G401 (cell line): ENCODE data around the gene TUFT1. TPM values are rescaled to one million over a fixed set of nuclear protein-coding genes. Genes with fewer than 3 reads are reported as not detected.
"Not testable (repeated sequence)": the region's sequence is repeated elsewhere in the genome, so short reads cannot be mapped to it uniquely, and the experiment has no call there.

Source experiments
- DNase-seq: peaks from one replicate; pipeline ENCODE4 v3.0.0-alpha.2; 2015; ENCODE audit warnings: low spot score
- in situ Hi-C: cut with HindIII; loops from 2 replicates; pipeline ENCODE4 v1.10.0; 2016; ENCODE audit warnings: low sequenced_read_pairs, mixed read lengths
- total RNA-seq: library from RNA; depleted of rRNA; stranded (reverse); fragments of >200 nt; shearing (Covaris generic); gene quantifications from 2 replicates; pipeline ENCODE4 v1.2.3, GENCODE V29; 2014

TUFT1 gene
- total RNA-seq, 1 experiment from 2014 or later, result 8.2 TPM

DNA sequence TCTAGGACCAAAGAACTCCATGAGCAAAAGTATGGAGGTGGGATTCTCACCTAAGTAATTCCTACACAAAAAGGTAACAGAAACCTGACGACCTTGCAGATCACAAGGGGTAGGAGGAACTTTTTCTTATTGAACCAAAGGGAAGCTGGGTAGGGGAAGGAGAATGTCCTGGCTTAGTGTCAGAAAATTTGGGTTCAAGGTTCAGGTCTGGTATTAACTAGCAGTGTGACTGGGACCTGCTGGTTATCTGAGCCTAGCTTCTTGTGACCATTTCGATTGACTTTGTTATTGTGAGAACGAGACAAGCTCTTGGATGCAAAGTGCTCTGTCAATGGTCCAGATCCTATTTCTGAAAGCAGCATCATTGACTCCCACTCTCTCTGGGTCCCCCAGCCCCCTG, 66.7 kb downstream of the TUFT1 start:
- in situ Hi-C loops, result no loop called here
- DNase-seq, result no peak

DNA sequence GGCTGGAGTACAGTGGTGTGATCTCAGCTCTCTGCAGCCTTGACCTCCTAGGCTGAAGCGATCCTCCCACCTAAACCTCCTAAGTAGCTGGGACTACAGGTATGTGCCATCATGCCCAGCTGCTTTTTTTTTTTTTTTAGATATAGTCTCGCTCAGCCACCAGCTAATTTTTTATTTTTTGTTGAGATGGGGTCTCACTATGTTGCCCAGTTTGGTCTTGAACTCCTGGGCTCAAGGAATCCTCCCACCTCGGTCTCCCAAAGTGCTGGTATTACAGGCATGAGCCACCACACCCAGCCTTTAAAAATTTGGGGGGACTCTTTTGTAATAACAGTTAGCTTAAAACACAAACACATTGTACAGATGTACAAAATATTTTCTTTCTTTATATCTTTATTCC, 70.0 kb downstream of the TUFT1 start:
- DNase-seq, result no peak
- in situ Hi-C loops, result no loop called here

DNA sequence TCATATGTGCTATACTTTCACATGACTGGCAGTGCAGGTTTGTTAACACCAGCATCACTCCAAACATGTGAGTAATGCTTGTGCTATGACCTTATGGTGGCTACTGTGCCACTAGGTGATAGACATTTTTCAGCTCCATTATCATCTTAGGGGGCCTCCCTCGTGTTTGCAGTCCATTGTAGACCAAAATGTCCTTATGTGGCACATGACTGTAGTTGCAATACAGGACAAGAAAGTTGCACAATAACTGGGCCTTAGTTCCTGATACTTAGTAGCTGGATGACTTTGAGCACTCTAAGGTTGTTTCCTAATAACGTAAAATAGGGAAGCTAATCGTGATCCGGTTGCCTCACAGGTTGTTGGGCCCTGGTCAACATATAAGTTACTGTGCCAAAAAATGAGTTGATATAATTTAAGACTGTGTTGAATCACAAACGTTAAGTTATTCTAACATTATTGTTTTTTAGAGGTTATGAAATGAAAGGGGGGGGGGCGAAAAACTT, 71.2 kb downstream of the TUFT1 start:
- no peak for DNase-seq
- in situ Hi-C loops, result no loop called here

DNA sequence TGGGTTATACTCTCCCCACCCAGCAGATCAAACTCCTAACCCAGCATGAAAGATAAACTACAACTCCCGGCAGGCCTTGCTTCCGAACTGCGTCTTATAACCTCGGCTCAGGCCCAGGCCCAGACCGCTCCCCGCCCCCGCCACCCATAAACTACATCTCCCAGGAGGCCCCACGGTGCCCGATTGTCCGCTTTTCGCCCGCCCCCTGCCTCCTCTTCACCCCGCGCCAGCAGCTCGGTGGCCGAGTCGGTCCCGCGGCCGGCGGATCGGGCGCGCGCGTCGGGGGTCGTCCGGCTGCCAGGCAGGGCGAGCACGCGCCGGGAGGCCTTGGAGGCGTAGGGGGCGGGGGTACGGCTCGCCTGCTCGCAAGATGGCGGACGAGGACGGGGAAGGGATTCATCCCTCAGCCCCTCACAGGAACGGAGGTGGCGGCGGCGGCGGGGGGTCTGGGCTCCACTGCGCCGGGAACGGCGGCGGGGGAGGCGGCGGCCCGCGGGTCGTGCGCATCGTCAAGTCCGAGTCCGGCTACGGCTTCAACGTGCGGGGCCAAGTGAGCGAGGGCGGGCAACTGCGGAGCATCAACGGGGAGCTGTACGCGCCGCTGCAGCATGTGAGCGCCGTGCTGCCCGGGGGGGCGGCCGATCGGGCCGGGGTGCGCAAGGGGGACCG, 71.9 kb downstream of the TUFT1 start, which contains the start of gene SNX27:
Gene SNX27 (plus strand): TSS at position 219 of the 669 bp plus-strand sequence. CDS start 152 bp downstream, at position 371.
- in situ Hi-C loops, result no loop called here
- peak; percentile 97 for DNase-seq

DNA sequence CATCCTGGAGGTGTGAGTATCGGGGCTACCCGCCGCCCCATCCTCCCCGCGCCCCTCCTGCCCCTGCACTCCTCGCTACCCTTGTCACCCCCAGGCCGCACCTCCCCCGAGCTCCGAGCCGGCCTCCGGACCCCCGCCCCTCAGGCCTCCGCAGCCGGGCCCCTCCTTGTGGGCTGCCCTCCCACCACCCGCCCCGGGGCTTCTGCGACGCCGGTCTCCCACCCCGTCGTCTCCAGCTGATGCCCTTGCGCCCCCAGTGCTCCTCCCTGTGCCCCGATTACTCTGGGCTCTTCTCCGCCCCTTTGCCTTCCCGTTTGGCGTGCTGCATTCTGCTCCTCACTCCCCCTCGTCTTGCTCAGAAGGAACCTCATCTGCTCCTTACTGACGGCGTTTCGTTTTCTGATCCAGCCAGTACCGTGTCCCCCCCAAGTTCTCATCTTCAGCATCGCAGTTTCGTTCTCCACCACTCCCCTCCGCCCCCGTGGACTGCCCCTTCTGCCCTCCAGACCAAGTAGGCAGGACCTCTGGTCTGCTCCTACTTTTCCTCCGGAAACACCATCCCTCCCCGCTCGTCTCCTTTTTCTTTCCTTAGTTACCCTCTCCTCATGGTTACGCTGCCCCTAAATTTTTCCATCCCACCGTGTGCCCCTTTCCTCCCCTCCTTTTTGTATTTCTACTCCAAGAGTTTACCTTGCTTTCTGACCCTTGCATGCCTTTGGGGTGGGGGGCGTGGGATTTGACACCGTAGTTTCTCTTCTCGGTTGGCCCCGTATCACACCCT, 72.6 kb downstream of the TUFT1 start:
- in situ Hi-C loops, result no loop called here
- peak; percentile 33 for DNase-seq

DNA sequence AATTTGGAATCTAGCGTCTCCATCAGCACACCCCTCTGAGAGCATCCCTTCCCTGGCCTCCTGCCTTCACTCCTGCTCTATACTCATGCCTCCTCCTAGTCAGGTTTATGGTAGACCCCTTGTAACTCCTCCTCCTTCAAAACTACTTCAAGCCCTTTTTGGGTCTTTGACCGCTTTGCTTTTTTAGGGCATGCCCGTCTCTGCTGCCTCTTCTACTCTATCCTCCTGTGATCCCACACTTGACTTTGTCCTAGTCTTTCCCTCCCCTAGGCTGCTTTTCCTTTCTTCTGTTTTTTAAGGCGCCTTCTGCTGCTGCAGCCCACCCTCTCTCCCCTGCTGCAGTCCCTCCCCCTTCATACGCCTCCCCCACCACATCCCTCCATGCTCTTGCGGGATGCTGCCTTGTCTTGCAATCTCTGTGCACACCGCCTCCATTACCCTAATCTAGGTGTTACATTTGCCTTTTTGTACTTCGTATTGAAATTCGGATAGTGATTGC, 73.2 kb downstream of the TUFT1 start:
- in situ Hi-C loops, result no loop called here
- peak; percentile 45 for DNase-seq

DNA sequence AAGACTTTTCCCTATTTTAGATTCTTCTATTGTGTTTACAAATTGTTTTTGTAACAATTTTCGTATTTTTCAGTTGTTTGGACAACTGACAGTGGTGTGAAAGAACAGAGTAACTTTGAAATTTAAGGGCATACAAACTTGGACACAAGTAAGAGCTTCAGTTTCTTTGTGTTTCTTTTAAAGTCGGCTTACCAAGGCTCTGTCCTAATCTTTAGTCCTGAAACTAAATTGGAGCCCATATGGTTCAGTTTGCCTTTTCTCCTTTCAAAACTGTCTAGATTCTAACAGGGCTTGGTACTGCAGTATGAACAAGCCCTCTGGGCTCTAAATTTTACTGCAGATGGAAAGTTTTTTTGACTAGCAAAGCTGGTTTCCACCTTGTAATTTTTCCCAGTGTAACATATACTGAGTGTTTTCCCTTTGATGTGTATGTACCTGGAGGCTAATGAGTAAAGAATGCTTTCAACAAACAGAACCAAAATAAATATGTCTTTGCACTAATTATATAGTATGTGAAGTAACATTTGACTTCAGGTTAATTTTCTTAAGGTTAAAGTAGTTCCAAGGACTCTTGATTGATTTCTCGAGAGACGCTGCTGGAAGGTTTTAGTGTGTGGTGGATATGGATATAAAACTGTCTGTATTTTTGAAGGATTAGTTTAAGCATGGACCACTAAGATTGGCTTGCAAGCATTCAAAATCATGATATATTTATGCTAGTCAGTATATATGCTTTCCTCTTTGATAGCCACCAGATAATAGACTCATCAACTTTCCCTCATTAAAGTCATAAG, 75.8 kb downstream of the TUFT1 start:
- DNase-seq, result no peak
- in situ Hi-C loops, result no loop called here

DNA sequence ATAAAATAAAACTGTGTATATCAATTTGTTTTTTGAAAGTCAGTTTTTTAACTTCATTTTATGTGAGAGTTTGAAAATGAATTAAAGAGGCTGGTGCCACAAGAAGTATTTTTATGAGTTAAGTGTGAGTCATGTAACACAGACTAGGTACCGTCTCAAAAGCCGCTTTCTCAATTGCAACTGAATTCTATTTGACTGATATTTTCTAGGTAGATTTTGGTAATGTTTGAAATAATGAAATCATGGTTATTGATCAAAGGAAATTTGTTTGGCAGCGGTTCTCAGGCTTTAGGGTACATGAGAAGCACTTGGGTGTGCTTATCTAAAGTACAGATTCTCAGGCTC, 76.4 kb downstream of the TUFT1 start:
- in situ Hi-C loops, result no loop called here
- DNase-seq, result no peak

DNA sequence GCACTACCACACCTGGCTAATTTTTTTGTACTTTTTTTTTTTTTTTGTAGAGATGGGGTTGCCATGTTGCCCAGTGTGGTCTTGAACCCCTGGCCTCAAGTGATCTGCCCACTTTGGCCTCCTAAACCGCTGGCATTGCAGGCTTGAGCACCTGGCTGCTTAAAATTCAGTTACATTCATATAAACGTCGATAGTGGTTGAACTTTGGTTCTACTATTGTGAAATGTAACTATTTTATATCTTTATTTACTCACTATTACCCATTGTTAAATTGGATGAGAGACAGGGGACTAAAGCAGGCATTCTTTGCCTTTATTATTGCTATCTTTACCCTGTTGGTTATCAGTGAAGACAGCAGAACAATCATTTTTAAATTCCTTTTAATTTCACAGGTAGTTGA, 77.9 kb downstream of the TUFT1 start:
- in situ Hi-C loops, result no loop called here
- no peak for DNase-seq

DNA sequence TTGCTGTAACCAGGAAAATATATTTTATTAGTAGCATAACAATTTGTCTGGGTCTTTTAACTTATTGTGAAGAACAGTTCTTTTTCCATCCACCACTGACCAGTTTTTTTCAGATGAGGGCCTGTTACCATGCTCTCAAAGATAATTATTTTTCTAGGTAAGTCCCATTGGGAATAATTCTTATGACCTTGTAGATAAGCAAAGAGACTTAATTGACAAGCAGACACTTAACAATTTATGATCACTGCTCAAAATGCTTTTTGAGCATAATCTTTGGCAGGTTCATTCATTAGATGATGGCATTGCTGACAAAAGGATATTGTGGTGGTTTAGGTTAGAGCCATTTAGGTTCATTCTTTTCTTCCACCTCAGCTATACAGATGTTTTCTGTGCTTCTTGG, 78.4 kb downstream of the TUFT1 start:
- no peak for DNase-seq
- in situ Hi-C loops, result no loop called here

DNA sequence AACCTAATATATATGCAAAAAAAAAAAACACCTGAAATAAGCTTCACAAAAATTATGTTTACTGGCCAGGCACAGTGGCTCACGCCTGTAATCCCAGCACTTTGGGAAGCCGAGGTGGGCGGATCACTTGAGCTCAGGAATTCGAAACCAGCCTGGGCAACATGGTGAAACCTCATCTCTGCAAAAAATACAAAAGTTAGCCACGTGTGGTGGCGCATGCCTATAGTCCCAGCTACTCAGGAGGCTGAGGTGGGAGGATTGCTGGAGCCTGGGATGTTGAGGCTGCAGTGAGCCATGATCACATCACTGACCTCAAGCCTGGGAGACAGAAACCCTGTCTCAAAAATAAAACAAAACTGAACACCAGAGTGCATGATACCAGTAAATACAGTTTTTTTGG, 78.9 kb downstream of the TUFT1 start:
- DNase-seq, in situ Hi-C loops: not testable (repeated sequence)

DNA sequence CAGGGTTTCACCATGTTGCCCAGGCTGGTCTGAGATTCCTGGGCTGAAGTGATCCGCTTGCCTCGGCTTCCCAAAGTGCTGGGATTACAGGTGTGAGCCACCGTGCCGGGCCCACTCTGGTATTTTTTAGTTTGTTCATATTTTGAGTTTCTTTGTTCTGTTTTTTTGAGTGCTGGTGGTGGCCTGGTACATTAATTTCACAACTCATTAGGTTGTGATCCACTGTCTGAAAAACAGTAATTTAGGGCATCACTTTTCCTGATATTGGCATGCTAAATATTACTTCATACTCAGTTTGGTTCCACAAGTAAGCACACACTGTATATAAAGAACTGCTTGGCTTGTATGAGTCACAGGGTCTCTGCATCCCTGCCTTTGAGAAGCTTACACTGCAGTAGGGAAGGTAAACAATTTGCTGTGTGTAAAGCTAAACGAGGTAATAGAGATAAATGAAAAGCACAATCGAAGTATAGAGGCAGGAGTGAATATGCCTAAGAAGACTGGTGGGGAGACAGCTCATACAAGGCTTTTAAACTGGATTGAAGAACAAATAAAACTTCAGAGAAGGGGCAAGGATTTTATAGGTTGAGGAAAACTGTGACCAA, 79.5 kb downstream of the TUFT1 start:
- DNase-seq, result no peak
- in situ Hi-C loops, result no loop called here

DNA sequence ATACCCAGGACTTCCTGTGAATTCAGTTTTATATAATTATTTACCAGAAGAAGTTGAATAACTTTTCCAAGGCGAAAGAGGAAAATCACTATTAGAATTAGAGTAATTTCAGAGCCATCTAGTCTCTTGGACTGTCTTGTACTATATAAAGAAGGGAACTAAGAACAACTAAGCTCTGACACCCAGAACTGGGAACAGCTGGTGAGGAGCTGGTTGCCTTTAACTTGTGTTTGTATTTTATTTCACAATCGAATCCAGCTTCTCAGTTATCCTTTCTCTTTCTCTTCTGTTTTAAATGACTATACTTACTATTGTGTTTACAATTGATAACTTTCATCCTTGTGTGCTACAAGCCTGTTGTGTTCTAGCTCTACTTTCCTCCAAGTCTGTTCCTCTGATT, 80.2 kb downstream of the TUFT1 start:
- in situ Hi-C loops, result no loop called here
- DNase-seq, result no peak

DNA sequence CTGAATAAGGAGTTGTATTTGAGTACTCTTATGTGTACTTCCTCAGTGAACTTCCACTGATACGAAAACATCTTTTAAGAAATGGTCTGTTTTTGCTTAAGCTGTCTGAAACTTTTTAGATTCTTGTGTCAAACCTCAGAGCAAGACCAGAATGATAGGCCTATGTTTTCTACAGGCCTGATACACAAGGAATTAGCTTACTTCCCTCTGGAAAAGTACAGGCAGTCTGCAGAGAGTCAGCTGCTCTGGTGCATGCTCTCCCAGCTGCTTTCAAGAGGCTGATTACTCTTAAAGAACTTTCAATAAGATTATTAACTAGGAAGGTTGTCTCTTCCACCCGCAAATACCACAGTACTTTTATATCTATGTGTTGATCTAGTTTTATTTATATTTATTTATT, 81.2 kb downstream of the TUFT1 start:
- in situ Hi-C loops, result no loop called here
- peak; percentile 33 for DNase-seq

DNA sequence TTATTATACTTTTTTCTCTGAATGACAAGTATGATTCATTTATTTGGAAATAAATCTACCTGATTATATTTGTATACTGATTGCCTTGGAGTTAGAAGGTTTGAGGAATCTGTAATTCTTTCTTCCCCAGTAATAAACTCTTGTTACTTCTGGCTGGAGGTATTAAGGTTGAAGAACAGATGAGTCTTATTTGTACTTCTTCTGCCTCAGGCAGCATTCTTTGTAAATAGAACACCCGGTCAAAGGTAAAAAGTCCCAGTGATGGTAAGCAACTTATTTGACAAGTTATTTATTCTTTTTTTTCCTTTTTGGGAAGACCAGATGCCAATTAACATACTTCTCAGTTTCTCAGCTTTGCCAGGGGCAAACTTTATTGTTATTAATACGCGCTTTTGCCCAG, 84.7 kb downstream of the TUFT1 start:
- in situ Hi-C loops, result no loop called here
- no peak for DNase-seq

DNA sequence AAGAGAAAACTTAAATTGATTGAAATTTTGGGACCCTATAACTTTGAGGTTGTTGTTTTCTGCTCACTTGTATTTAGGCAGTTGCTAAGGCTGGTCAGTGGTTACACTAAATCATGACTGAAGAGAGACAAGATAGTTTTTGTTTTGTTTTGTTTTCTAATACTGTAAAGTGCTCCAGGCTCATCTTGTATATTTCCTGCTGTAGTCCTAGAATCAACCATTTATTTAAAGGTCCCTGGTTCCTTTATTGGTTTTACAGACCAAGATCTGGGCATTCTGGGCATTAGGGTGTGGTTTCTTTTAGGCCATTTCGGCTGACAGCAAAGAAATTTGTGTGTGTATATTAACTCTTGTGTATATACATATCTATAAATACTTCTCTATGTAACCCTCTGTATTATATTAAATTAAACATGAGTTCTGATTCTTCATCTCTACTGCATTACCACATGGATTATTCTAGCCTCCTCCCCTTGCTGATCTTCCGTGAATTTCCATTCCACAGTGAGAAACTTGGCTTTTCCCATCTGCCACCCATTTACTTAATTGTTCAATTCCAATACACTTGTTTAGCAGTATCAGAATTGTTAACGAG, 86.7 kb downstream of the TUFT1 start:
- DNase-seq, result no peak
- in situ Hi-C loops, result no loop called here

DNA sequence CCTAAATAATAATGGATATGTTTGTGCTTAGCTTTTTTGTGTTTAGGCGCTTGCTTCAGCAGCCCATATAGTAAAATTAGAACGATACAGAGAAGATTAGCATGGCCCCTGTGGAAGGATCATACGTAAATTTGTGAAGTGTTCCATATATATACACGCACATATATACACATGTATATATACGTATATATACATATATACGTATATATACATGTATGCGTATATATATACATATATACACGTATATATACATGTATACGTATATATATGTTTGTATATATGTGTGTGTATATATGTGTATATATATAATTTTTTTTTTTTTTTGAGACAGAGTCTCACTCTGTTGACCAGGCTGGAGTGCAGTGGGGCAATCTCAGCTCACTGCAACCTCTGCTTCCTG, 89.2 kb downstream of the TUFT1 start:
- in situ Hi-C loops, result no loop called here
- DNase-seq, result no peak
